Endothelial cell of umbilical vein (primary cell): ENCODE results near the gene CENPP. TPM values are rescaled to one million over a fixed set of nuclear protein-coding genes. Genes with fewer than 3 reads are reported as not detected.

Source experiments
- BruUV-seq: library from RNA; stranded (reverse); fragments of 400-500 nt; replicated peaks from 2 replicates; lab custom pipeline; 2021; lab: Mats Ljungman, UMichigan
- CTCF ChIA-PET: fragments of 300-600, 350-600 bp; sonication (Branson Sonifier 250); formaldehyde crosslinking; loops from one replicate; lab custom pipeline; 2021; ENCODE audit warnings: antibody characterized with exemption, inconsistent platforms; lab: Charles Lee
- POLR2A ChIA-PET: fragments of 300-600, 350-600 bp; sonication (Branson Sonifier 250); formaldehyde crosslinking; loops from one replicate; lab custom pipeline; 2021; ENCODE audit warnings: antibody characterized with exemption, inconsistent platforms; lab: Charles Lee
- DNase-seq: peaks from one replicate; pipeline ENCODE4 v3.0.0-alpha.2; 2011; ENCODE audit warnings: low read depth, low spot score
- FAIRE-seq: peaks from 2 replicates; lab custom pipeline; 2011; peaks lifted over from hg19 to GRCh38; lab: Jason Lieb, UNC
- H2AFZ ChIP-seq: 2 replicates; pipeline ENCODE4 v1.6.0; 2012; ENCODE audit warnings: low read depth, low read length, control low read depth, inconsistent platforms
- H3K27ac ChIP-seq: 2 replicates; pipeline ENCODE4 v1.5.1; 2011; ENCODE audit warnings: low read depth, mild to moderate bottlenecking, control low read depth, low read length, moderate library complexity; ENCODE audit not compliant: insufficient read depth
- H3K27me3 ChIP-seq, 2 experiments: 2 replicates each; pipeline versions ENCODE4 v1.6.0 to v1.6.1; 2011; ENCODE audit warnings: low read length in 2 of 2, mixed read lengths in 1 of 2; ENCODE audit not compliant: control insufficient read depth in 2 of 2, insufficient read depth in 2 of 2
- H3K36me3 ChIP-seq, 2 experiments: 2 replicates in 1 of 2; 3 replicates in 1 of 2; pipeline ENCODE4 v1.5.1; 2011; ENCODE audit warnings: low read length in 2 of 2, mild to moderate bottlenecking in 1 of 2, moderate library complexity in 1 of 2; ENCODE audit not compliant: control insufficient read depth in 2 of 2, insufficient read depth in 2 of 2; ENCODE audit errors: extremely low read depth in 1 of 2
- H3K4me1 ChIP-seq: 3 replicates; pipeline ENCODE4 v1.5.1; 2011; ENCODE audit warnings: mild to moderate bottlenecking, low read length; ENCODE audit not compliant: control insufficient read depth, insufficient read depth; ENCODE audit errors: extremely low read depth
- H3K4me2 ChIP-seq: 2 replicates; pipeline ENCODE4 v1.6.1; 2011; ENCODE audit warnings: low read length, control low read depth, mixed read lengths; ENCODE audit not compliant: insufficient read depth
- H3K4me3 ChIP-seq, 3 experiments: fragments of 200-600 bp in 1 of 3; sonication (generic), shearing (Covaris generic) in 1 of 3; replicated peaks in 1 of 3; 2 replicates each; pipeline ENCODE4 v1.5.1; 2011 to 2016; ENCODE audit warnings: control low read depth in 3 of 3, low read length in 3 of 3, mild to moderate bottlenecking in 2 of 3, inconsistent platforms in 1 of 3, low read depth in 1 of 3, moderate library complexity in 1 of 3; ENCODE audit not compliant: insufficient read depth in 1 of 3
- H3K79me2 ChIP-seq: 2 replicates; pipeline ENCODE4 v1.6.0; 2012; ENCODE audit warnings: low read length, inconsistent platforms; ENCODE audit not compliant: control insufficient read depth, insufficient read depth
- H3K9ac ChIP-seq: replicated peaks from 2 replicates; pipeline ENCODE3; 2011; ENCODE audit warnings: low read length, control low read depth; ENCODE audit not compliant: insufficient read depth; ENCODE audit errors: extremely low read depth
- H3K9me1 ChIP-seq: replicated peaks from 3 replicates; pipeline ENCODE4 v1.6.0; 2011; ENCODE audit warnings: mild to moderate bottlenecking, low read length; ENCODE audit not compliant: control insufficient read depth, insufficient read depth; ENCODE audit errors: extremely low read depth
- H3K9me3 ChIP-seq: replicated peaks from 2 replicates; pipeline ENCODE4 v1.5.1; 2012; ENCODE audit warnings: low read length, inconsistent platforms; ENCODE audit not compliant: control insufficient read depth, insufficient read depth
- H4K20me1 ChIP-seq: replicated peaks from 2 replicates; pipeline ENCODE3; 2011; ENCODE audit warnings: mild to moderate bottlenecking, low read length; ENCODE audit not compliant: control insufficient read depth, insufficient read depth; ENCODE audit errors: extremely low read depth
- CTCF ChIP-seq, 2 donors: IDR thresholded peaks; 1 replicate in 1 of 2; 2 replicates in 1 of 2; pipeline ENCODE4 v1.5.1; 2011; ENCODE audit warnings: low read length in 2 of 2, mild to moderate bottlenecking in 2 of 2, moderate library complexity in 2 of 2, control low read depth in 1 of 2, inconsistent platforms in 1 of 2, low read depth in 1 of 2; ENCODE audit not compliant: insufficient read depth in 1 of 2; ENCODE audit errors: extremely low read depth in 1 of 2
- EZH2 ChIP-seq: IDR thresholded peaks from 2 replicates; pipeline ENCODE4 v1.6.1; 2012; ENCODE audit warnings: borderline replicate concordance, low read depth, mild to moderate bottlenecking, moderate library complexity, low read length, inconsistent platforms; ENCODE audit not compliant: severe bottlenecking
- FOS ChIP-seq: IDR thresholded peaks from 2 replicates; pipeline ENCODE4 v1.6.1; 2011; ENCODE audit warnings: mild to moderate bottlenecking, low read length, moderate library complexity, borderline replicate concordance; ENCODE audit not compliant: insufficient read depth
- GATA2 ChIP-seq: IDR thresholded peaks from 2 replicates; pipeline ENCODE4 v1.7.0; 2011; ENCODE audit warnings: low read depth, mild to moderate bottlenecking, moderate library complexity, mixed read lengths, low read length; ENCODE audit not compliant: insufficient read length, insufficient read depth
- JUN ChIP-seq: IDR thresholded peaks from 2 replicates; pipeline ENCODE4 v1.6.1; 2011; ENCODE audit warnings: borderline replicate concordance, low read depth; ENCODE audit not compliant: insufficient read length, insufficient read depth
- MAX ChIP-seq: IDR thresholded peaks from 2 replicates; pipeline ENCODE4 v1.6.1; 2011; ENCODE audit not compliant: insufficient read depth, insufficient read length
- MYC ChIP-seq: IDR thresholded peaks from one replicate; pipeline ENCODE4 v1.6.1; 2011; ENCODE audit warnings: mild to moderate bottlenecking, low read depth, low read length
- POLR2A ChIP-seq: IDR thresholded peaks from 2 replicates; pipeline ENCODE4 v1.6.1; 2012; ENCODE audit warnings: low read depth, mild to moderate bottlenecking, control low read depth, low read length
- POLR2AphosphoS5 ChIP-seq: IDR thresholded peaks from 2 replicates; pipeline ENCODE4 v1.6.1; 2012; ENCODE audit warnings: low read depth, mild to moderate bottlenecking, control low read depth, low read length, moderate library complexity; ENCODE audit not compliant: insufficient read depth
- dilution Hi-C: fragments of 300-500 bp; cut with MboI; formaldehyde crosslinking; loops from one replicate; pipeline ENCODE4 v1.15.0; 2019; ENCODE audit warnings: low sequenced_read_pairs; ENCODE audit not compliant: extremely low pct_ligation_motif_present
- intact Hi-C: fragments of 100-400 bp; cut with micrococcal nuclease; formaldehyde crosslinking; loops from one replicate; pipeline ENCODE4 v1.10.0; 2022
- polyA plus RNA-seq, 4 experiments: library from polyadenylated mRNA; depleted of rRNA in 3 of 4; stranded (reverse) in 3 of 4; unstranded in 1 of 4; fragments of >200 nt; gene quantifications; 2 replicates each; pipeline versions ENCODE4 v1.2.1 to v1.2.3, GENCODE V29; 2011 to 2012; ENCODE audit warnings: missing spikeins in 1 of 4
- total RNA-seq: library from RNA; stranded (reverse); gene quantifications from 2 replicates; pipeline ENCODE4 v1.2.3, GENCODE V29; 2021

The CENPP gene
- total and polyA plus RNA-seq, 2 donors (not counting 3 experiments of a cell fraction or from before 2014, with no cell fraction given) = 1.2 to 12.0 TPM

- no TSS peak for BruUV-seq
- dilution Hi-C loops (no loop called here), intact Hi-C loops (loop anchor here (10.0 kb wide), 1 partner anchor 384 kb away; no protein-coding TSS in a partner anchor)
- H3K4me2 ChIP-seq = no peak overlapping the region
- H3K4me3 ChIP-seq = no peak overlapping the region
- H3K36me3 ChIP-seq = peaks cover 13 to 47% of the 10 kb centered on the region in 2 experiments
- no peak overlapping the region for H3K9ac ChIP-seq
- H3K9me3 ChIP-seq = no peaks in the 10 kb centered on the region
- H3K27me3 ChIP-seq = no peaks in the 10 kb centered on the region
- ChIA-PET POLR2A (no interaction called here), CTCF (no interaction called here)
- no peak overlapping the region for H3K27ac ChIP-seq
- H3K79me2 ChIP-seq = no peaks in the 10 kb centered on the region
- no peaks in the 10 kb centered on the region for H4K20me1 ChIP-seq
- no peak for TF ChIP-seq POLR2A
- no peak for TF ChIP-seq FOS
- TF ChIP-seq CTCF (IDR thresholded peaks at IDR 0.05; ENCODE audit: extremely low read depth in 1 of 2, insufficient read depth in 1 of 2, low read depth in 1 of 2, low read length in 2 of 2) = no peak
- TF ChIP-seq MYC = no peak
- no peak for TF ChIP-seq GATA2
- TF ChIP-seq MAX = no peak
- TF ChIP-seq EZH2 = no peak
- no peak for TF ChIP-seq JUN
- TF ChIP-seq POLR2AphosphoS5 = no peak
- DNase-seq = no peak
- no peaks in the 10 kb centered on the region for H3K9me1 ChIP-seq
- no peak overlapping the region for H2AFZ ChIP-seq
- no peaks in the 10 kb centered on the region for H3K4me1 ChIP-seq
- FAIRE-seq = no peak
Measured at GRCh38 chr9:92639124-92639523, 313.4 kb downstream of the CENPP start.
